Lung (tissue), 12 donors: ENCODE measurements around the gene FHOD3. TPM values are rescaled to one million over a fixed set of nuclear protein-coding genes. Genes with fewer than 3 reads are reported as not detected.

ENCODE experiments used
- ATAC-seq: fragments of 200-7000 bp; cut with Tn5 transposase; one replicate; pipeline ENCODE4 v1.9.1; 2020; ENCODE audit warnings: moderate number of reproducible peaks; ENCODE audit not compliant: insufficient read depth, low FRiP score
- DNase-seq, 3 donors: peaks; one replicate each; pipeline ENCODE4 v3.0.0-alpha.2; 2013 to 2017
- H3K27ac ChIP-seq, 2 donors: one replicate each; pipeline ENCODE4 v1.5.1; 2013; ENCODE audit warnings: mild to moderate bottlenecking in 2 of 2, moderate library complexity in 2 of 2, control low read depth in 1 of 2, inconsistent platforms in 1 of 2, low read depth in 1 of 2, low read length in 1 of 2
- H3K27me3 ChIP-seq, 3 donors: one replicate each; pipeline ENCODE4 v1.5.1; 2013; ENCODE audit warnings: low read length in 2 of 3; ENCODE audit not compliant: control insufficient read depth in 3 of 3, insufficient read depth in 3 of 3
- H3K36me3 ChIP-seq, 4 donors: one replicate each; pipeline ENCODE4 v1.5.1; 2013; ENCODE audit warnings: low read length in 4 of 4, mild to moderate bottlenecking in 1 of 4, moderate library complexity in 1 of 4; ENCODE audit not compliant: control insufficient read depth in 4 of 4, insufficient read depth in 4 of 4
- H3K4me1 ChIP-seq, 5 donors: one replicate each; pipeline ENCODE4 v1.5.1; 2013; ENCODE audit warnings: low read length in 5 of 5, mild to moderate bottlenecking in 2 of 5, moderate library complexity in 1 of 5; ENCODE audit not compliant: control insufficient read depth in 5 of 5, insufficient read depth in 5 of 5
- H3K4me3 ChIP-seq: one replicate; pipeline ENCODE4 v1.5.1; 2013; ENCODE audit warnings: mild to moderate bottlenecking, control low read depth, moderate library complexity
- H3K9ac ChIP-seq, 2 donors: one replicate each; pipeline ENCODE4 v1.5.1; 2013; ENCODE audit warnings: low read length in 2 of 2, control low read depth in 1 of 2; ENCODE audit not compliant: insufficient read depth in 1 of 2
- H3K9me3 ChIP-seq, 4 donors: one replicate each; pipeline ENCODE4 v1.5.1; 2013; ENCODE audit warnings: low read length in 3 of 4, mild to moderate bottlenecking in 1 of 4, moderate library complexity in 1 of 4; ENCODE audit not compliant: control insufficient read depth in 4 of 4, insufficient read depth in 3 of 4
- CTCF ChIP-seq: IDR thresholded peaks from 2 replicates; pipeline ENCODE4 v1.5.1; 2012; ENCODE audit warnings: mild to moderate bottlenecking; ENCODE audit errors: control extremely low read depth, extremely low read depth
- WGBS, 2 donors: extraction: QIAGEN DNeasy Blood & Tissue Kit; methylation state at CpG; one replicate each; pipeline ENCODE4 v1.1.7; 2013; 5-methylcytosine and 5-hydroxymethylcytosine counted together
- polyA plus RNA-seq, 2 donors: library from polyadenylated mRNA; stranded (reverse); fragments of 200-250 nt; gene quantifications; one replicate each; pipeline ENCODE4 v1.2.1, GENCODE V29; 2013
- total RNA-seq, 2 donors: library from RNA; depleted of rRNA in 1 of 2; stranded (reverse); fragments of >200 nt in 1 of 2; gene quantifications; one replicate each; pipeline ENCODE4 v1.2.1, GENCODE V29; 2014 to 2021
- donor health status: control.
- donor health status: control.
- donor health status: Bipolar disorder and iron deficiency.
- donor health status: healthy.
- donor health status: DM: yes; HTN: yes; CAD: no.

The FHOD3 gene
- total and polyA plus RNA-seq, 4 donors, result 1.0 to 7.4 (median 2.9) TPM

- Histone ChIP-seq H3K9me3 (no peaks in the 10 kb centered on the region), H3K4me1 (no peaks in the 10 kb centered on the region), H3K27me3 (no peaks in the 10 kb centered on the region), H3K27ac (no peak overlapping the region), H3K36me3 (no peaks in the 10 kb centered on the region), H3K9ac (no peak overlapping the region), H3K4me3 (no peak overlapping the region)
- 83 to 87% methylated on average over 5 of the region's 5 CpGs for WGBS, 2 donors
- no peak for ATAC-seq
- DNase-seq, result no peak
- TF ChIP-seq CTCF, result no peak
These were observed 242.2 kb downstream of the FHOD3 start for GRCh38 chr18:36539674-36540231.

GRCh38 chr18:36543030-36543429 is 245.5 kb downstream of the FHOD3 start:
- no peak overlapping the region for H3K27ac ChIP-seq
- peaks cover 0 to 3% (median 0%) of the 10 kb centered on the region in 5 donors for H3K4me1 ChIP-seq
- DNase-seq, result no peak

GRCh38 chr18:36543991-36544725 is 246.6 kb downstream of the FHOD3 start:
- peak overlapping the region in 1 of 2 donors; percentile 72 for H3K27ac ChIP-seq
- H3K27me3 ChIP-seq, result peaks cover 0 to 4% (median 0%) of the 10 kb centered on the region in 3 donors
- H3K4me3 ChIP-seq, result no peak overlapping the region
- no peak overlapping the region for H3K9ac ChIP-seq
- TF ChIP-seq CTCF, result no peak
- no peak for ATAC-seq
- H3K4me1 ChIP-seq, result peaks cover 0 to 3% (median 0%) of the 10 kb centered on the region in 5 donors
- no peaks in the 10 kb centered on the region for H3K36me3 ChIP-seq
- no peaks in the 10 kb centered on the region for H3K9me3 ChIP-seq
- DNase-seq, result no peak
- WGBS, 2 donors, result 72 to 81% methylated on average over 15 of the region's 15 CpGs

More at GRCh38 chr18:36543030-36543429, 245.5 kb downstream of the FHOD3 start:
- 81 to 83% methylated on average over 2 of the region's 2 CpGs for WGBS, 2 donors
- H3K27me3 ChIP-seq, result peaks cover 0 to 4% (median 0%) of the 10 kb centered on the region in 3 donors
- H3K36me3 ChIP-seq, result no peaks in the 10 kb centered on the region
- no peaks in the 10 kb centered on the region for H3K9me3 ChIP-seq
- ATAC-seq, result no peak
- no peak overlapping the region for H3K9ac ChIP-seq
- H3K4me3 ChIP-seq, result no peak overlapping the region
- TF ChIP-seq CTCF, result no peak
